Erythroblast (primary cell): ENCODE data around the gene GPR107.

Experiments used
- GATA1 ChIP-seq: IDR thresholded peaks from 2 replicates; pipeline ENCODE4 v1.6.1; 2011; ENCODE audit warnings: low read depth, mild to moderate bottlenecking, control low read depth, low read length, moderate library complexity
- POLR2A ChIP-seq: IDR thresholded peaks from 2 replicates; pipeline ENCODE4 v1.6.1; 2011; ENCODE audit warnings: mild to moderate bottlenecking, low read length

- TF ChIP-seq POLR2A = no peak
- no peak for TF ChIP-seq GATA1
Observed at GRCh38 chr9:130114741-130115140, 61.0 kb downstream of the GPR107 start.
